Measurements from ENCODE around the gene MITD1.

DNA sequence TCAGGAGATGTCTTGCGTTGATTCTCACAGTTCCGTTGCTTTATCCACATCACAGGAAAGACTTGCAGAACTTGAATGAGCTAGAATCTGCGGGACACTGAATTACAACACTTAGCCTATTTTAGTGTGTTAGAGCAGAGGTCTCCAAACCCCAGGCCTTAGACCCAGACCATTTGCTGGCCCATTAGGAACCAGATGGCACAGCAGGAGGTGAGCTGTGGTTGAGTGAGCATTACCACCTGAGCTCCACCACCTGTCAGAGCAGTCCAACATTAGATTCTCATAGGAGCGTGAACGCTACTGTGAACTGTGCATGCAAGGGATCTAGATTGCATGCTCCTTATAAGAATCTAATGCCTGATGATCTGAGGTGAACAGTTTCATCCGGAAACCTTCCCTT, 4.0 kb upstream of the MITD1 start:
- TF ChIP-seq POLR2A (IDR thresholded peaks at IDR 0.05; ENCODE audit: low read length) (no peak), GATA1 (IDR thresholded peaks at IDR 0.05; ENCODE audit: low read depth, low read length) (no peak)

Data from erythroblast (primary cell).